T follicular helper cell (primary cell): ENCODE results near the gene RRBP1.

Experiments used
- DNase-seq: peaks from one replicate; pipeline ENCODE4 v3.0.0-alpha.2; 2020; ENCODE audit warnings: low read depth

Gene RRBP1

GRCh38 chr20:17609811-17610377 is 72.1 kb downstream of the RRBP1 start:
- DNase-seq: no peak

- DNase-seq: no peak
Measured at GRCh38 chr20:17608701-17609497, 73.1 kb downstream of the RRBP1 start.

- DNase-seq: no peak
Measured at GRCh38 chr20:17606001-17606400, 76.0 kb downstream of the RRBP1 start.

GRCh38 chr20:17605131-17605660 is 76.8 kb downstream of the RRBP1 start:
- DNase-seq: no peak

- DNase-seq: no peak
Measured at GRCh38 chr20:17602493-17602892, 79.5 kb downstream of the RRBP1 start.

- no peak for DNase-seq
Measured at GRCh38 chr20:17601957-17602356, 80.1 kb downstream of the RRBP1 start.

GRCh38 chr20:17598013-17598550 is 84.0 kb downstream of the RRBP1 start:
- DNase-seq: no peak

- DNase-seq: no peak
Measured at GRCh38 chr20:17595856-17596255, 86.2 kb downstream of the RRBP1 start.

- no peak for DNase-seq
Measured at GRCh38 chr20:17594443-17594842, 87.6 kb downstream of the RRBP1 start.

- DNase-seq: no peak
Measured at GRCh38 chr20:17593902-17594301, 88.1 kb downstream of the RRBP1 start.

GRCh38 chr20:17590245-17590644 is 91.8 kb downstream of the RRBP1 start:
- no peak for DNase-seq

GRCh38 chr20:17589161-17589834 is 92.7 kb downstream of the RRBP1 start:
- no peak for DNase-seq

- no peak for DNase-seq
Measured at GRCh38 chr20:17587824-17588223, 94.2 kb downstream of the RRBP1 start.

GRCh38 chr20:17587148-17587547 is 94.9 kb downstream of the RRBP1 start:
- no peak for DNase-seq

GRCh38 chr20:17586250-17586649 is 95.8 kb downstream of the RRBP1 start:
- DNase-seq: no peak

- DNase-seq: no peak
Measured at GRCh38 chr20:17584689-17585088, 97.4 kb downstream of the RRBP1 start.

- DNase-seq: no peak
Measured at GRCh38 chr20:17583126-17583525, 98.9 kb downstream of the RRBP1 start.

- no peak for DNase-seq
Measured at GRCh38 chr20:17580895-17581294, 101.1 kb downstream of the RRBP1 start.

GRCh38 chr20:17579369-17580039 is 102.5 kb downstream of the RRBP1 start:
- DNase-seq: no peak

GRCh38 chr20:17576215-17576614 is 105.8 kb downstream of the RRBP1 start:
- DNase-seq: no peak

- no peak for DNase-seq
Measured at GRCh38 chr20:17573463-17573862, 108.6 kb downstream of the RRBP1 start.

- no peak for DNase-seq
Measured at GRCh38 chr20:17572034-17572638, 109.9 kb downstream of the RRBP1 start.
